IMR-90 (cell line): ENCODE data around the gene SRSF7. TPM values are rescaled to one million over a fixed set of nuclear protein-coding genes. Genes with fewer than 3 reads are reported as not detected.
"Not testable (repeated sequence)": the region's sequence is repeated elsewhere in the genome, so short reads cannot be mapped to it uniquely, and the experiment has no call there.

Experiments
- ATAC-seq: fragments of 200-7000 bp; cut with Tn5 transposase; 2 replicates; pipeline ENCODE4 v1.9.1; 2020; ENCODE audit warnings: low read depth, mild to moderate bottlenecking, moderate library complexity
- BruUV-seq: library from RNA; stranded (reverse); fragments of 400-500 nt; replicated peaks from 2 replicates; lab custom pipeline; 2021; lab: Mats Ljungman, UMichigan
- CTCF ChIA-PET: fragments of 300-600 bp; formaldehyde crosslinking; extraction: SDS; loops from one replicate; lab custom pipeline; 2021; ENCODE audit warnings: antibody characterized with exemption; lab: Yijun Ruan, JAX
- POLR2A ChIA-PET: fragments of 300-600 bp; sonication (Branson Sonifier 250); formaldehyde crosslinking; loops from one replicate; lab custom pipeline; 2022; ENCODE audit warnings: antibody characterized with exemption; ENCODE audit not compliant: unreplicated experiment; lab: Charles Lee
- DNase-seq: peaks from one replicate; pipeline ENCODE4 v3.0.0; 2013
- H2AFZ ChIP-seq: replicated peaks from 2 replicates; pipeline ENCODE3; 2013; ENCODE audit warnings: low read length, mild to moderate bottlenecking; ENCODE audit not compliant: poor library complexity
- H2AK5ac ChIP-seq: 2 replicates; pipeline ENCODE4 v1.6.1; 2013; ENCODE audit warnings: low read depth, low read length, inconsistent platforms
- H2AK9ac ChIP-seq: replicated peaks from 2 replicates; pipeline ENCODE3; 2013; ENCODE audit warnings: mild to moderate bottlenecking, low read depth, low read length, moderate library complexity; ENCODE audit not compliant: poor library complexity
- H2BK120ac ChIP-seq: 2 replicates; pipeline ENCODE4 v1.6.1; 2013; ENCODE audit warnings: low read depth, low read length, inconsistent platforms
- H2BK15ac ChIP-seq: 3 replicates; pipeline ENCODE4 v1.6.1; 2013; ENCODE audit warnings: low read depth, low read length, inconsistent platforms
- H2BK20ac ChIP-seq: 2 replicates; pipeline ENCODE4 v1.6.1; 2013; ENCODE audit warnings: low read depth, mild to moderate bottlenecking, inconsistent platforms, low read length, moderate library complexity
- H2BK5ac ChIP-seq: 2 replicates; pipeline ENCODE4 v1.6.1; 2013; ENCODE audit warnings: mild to moderate bottlenecking, low read depth, low read length, inconsistent platforms; ENCODE audit not compliant: poor library complexity, severe bottlenecking
- H3K14ac ChIP-seq: replicated peaks from 2 replicates; pipeline ENCODE4 v1.6.1; 2013; ENCODE audit warnings: low read depth, low read length, inconsistent platforms
- H3K18ac ChIP-seq: 2 replicates; pipeline ENCODE4 v1.6.1; 2013; ENCODE audit warnings: low read depth, low read length, control low read depth
- H3K23ac ChIP-seq: 2 replicates; pipeline ENCODE4 v1.6.1; 2013; ENCODE audit warnings: low read depth, low read length, inconsistent platforms
- H3K27ac ChIP-seq: 2 replicates; pipeline ENCODE4 v1.5.1; 2013; ENCODE audit warnings: mild to moderate bottlenecking, control low read depth, low read length; ENCODE audit not compliant: insufficient read depth
- H3K27me3 ChIP-seq: 2 replicates; pipeline ENCODE4 v1.6.1; 2013; ENCODE audit warnings: low read length; ENCODE audit not compliant: control insufficient read depth, insufficient read depth
- H3K36me3 ChIP-seq: 2 replicates; pipeline ENCODE4 v1.6.1; 2013; ENCODE audit warnings: low read length, mixed read lengths; ENCODE audit not compliant: control insufficient read depth, insufficient read depth
- H3K4ac ChIP-seq: 2 replicates; pipeline ENCODE4 v1.6.1; 2013; ENCODE audit warnings: low read depth, low read length, inconsistent platforms
- H3K4me1 ChIP-seq: 2 replicates; pipeline ENCODE4 v1.6.1; 2013; ENCODE audit warnings: low read length, mixed read lengths; ENCODE audit not compliant: control insufficient read depth, insufficient read depth
- H3K4me2 ChIP-seq: 2 replicates; pipeline ENCODE4 v1.6.1; 2013; ENCODE audit warnings: low read depth, mild to moderate bottlenecking, control low read depth, low read length, moderate library complexity
- H3K4me3 ChIP-seq: 2 replicates; pipeline ENCODE4 v1.5.1; 2013; ENCODE audit warnings: low read depth, mild to moderate bottlenecking, control low read depth, low read length, moderate library complexity; ENCODE audit not compliant: insufficient read depth
- H3K56ac ChIP-seq: 2 replicates; pipeline ENCODE4 v1.6.1; 2013; ENCODE audit warnings: low read length, inconsistent platforms; ENCODE audit not compliant: insufficient read depth; ENCODE audit errors: extremely low read depth
- H3K79me1 ChIP-seq, 2 experiments: 2 replicates each; pipeline ENCODE4 v1.6.1; 2013; ENCODE audit warnings: low read length in 2 of 2, inconsistent platforms in 1 of 2, low read depth in 1 of 2
- H3K9ac ChIP-seq: 2 replicates; pipeline ENCODE4 v1.6.1; 2013; ENCODE audit warnings: low read depth, low read length, control low read depth
- H3K9me1 ChIP-seq: 2 replicates; pipeline ENCODE4 v1.6.1; 2013; ENCODE audit warnings: low read length, inconsistent platforms; ENCODE audit not compliant: insufficient read depth
- H3K9me3 ChIP-seq: 2 replicates; pipeline ENCODE4 v1.6.1; 2013; ENCODE audit warnings: low read length; ENCODE audit not compliant: control insufficient read depth, insufficient read depth
- H4K20me1 ChIP-seq: 2 replicates; pipeline ENCODE4 v1.6.1; 2013; ENCODE audit warnings: low read length, inconsistent platforms; ENCODE audit not compliant: insufficient read depth
- H4K5ac ChIP-seq: 2 replicates; pipeline ENCODE4 v1.6.1; 2013; ENCODE audit warnings: mild to moderate bottlenecking, low read depth, low read length, control low read depth
- H4K8ac ChIP-seq, 2 experiments: 2 replicates each; pipeline ENCODE4 v1.6.1; 2013; ENCODE audit warnings: low read depth in 2 of 2, low read length in 2 of 2, control low read depth in 1 of 2, inconsistent platforms in 1 of 2
- H4K91ac ChIP-seq: 2 replicates; pipeline ENCODE4 v1.6.1; 2013; ENCODE audit warnings: low read depth, low read length, inconsistent platforms; ENCODE audit not compliant: insufficient read depth
- WGBS, 2 experiments: methylation state at CpG; one replicate each; pipeline versions ENCODE4 v1.1.5 to v1.1.7; 2013; ENCODE audit warnings: missing lambda C conversion rate in 2 of 2; ENCODE audit not compliant: insufficient read length in 1 of 2; ENCODE audit errors: extremely low coverage in 2 of 2; 5-methylcytosine and 5-hydroxymethylcytosine counted together
- dilution Hi-C: fragments of 300-500 bp; cut with HindIII; formaldehyde crosslinking; loops from one replicate; pipeline ENCODE4 v1.14.3; 2018; ENCODE audit warnings: low sequenced_read_pairs; ENCODE audit not compliant: unreplicated experiment
- in situ Hi-C: fragments of 300-500 bp; cut with MboI; formaldehyde crosslinking; loops from 3 replicates; pipeline ENCODE4 v1.14.3; 2019; ENCODE audit warnings: low sequenced_read_pairs, inconsistent platforms, mixed read lengths
- intact Hi-C: fragments of 100-400 bp; cut with micrococcal nuclease; formaldehyde crosslinking; loops from 2 replicates; pipeline ENCODE4 v1.10.0; 2022
- polyA plus RNA-seq, 3 experiments: library from polyadenylated mRNA; depleted of rRNA; stranded (reverse); fragments of >200 nt; gene quantifications; 2 replicates each; pipeline ENCODE4 v1.2.3, GENCODE V29; 2012; ENCODE audit warnings: low replicate concordance in 1 of 3
- total RNA-seq: library from RNA; depleted of rRNA; stranded (reverse); fragments of >200 nt; gene quantifications from 2 replicates; pipeline ENCODE4 v1.2.3, GENCODE V29; 2012

The SRSF7 gene
- total and polyA plus RNA-seq, 2 of the 4 experiments (the other 2 are of a cell fraction) = 148 to 191 TPM

- H3K4me1 ChIP-seq = peaks cover 12% of the 10 kb centered on the region
- H3K27me3 ChIP-seq, DNase-seq, H3K14ac ChIP-seq, H4K91ac ChIP-seq, H2AK9ac ChIP-seq, H3K4me2 ChIP-seq, BruUV-seq, H3K4me3 ChIP-seq, intact Hi-C loops, H3K36me3 ChIP-seq, in situ Hi-C loops, H2BK20ac ChIP-seq, H3K18ac ChIP-seq, dilution Hi-C loops, ATAC-seq, H2BK15ac ChIP-seq, POLR2A ChIA-PET, H3K23ac ChIP-seq, H4K20me1 ChIP-seq, H2BK120ac ChIP-seq, H3K4ac ChIP-seq, H3K9me3 ChIP-seq, H2AK5ac ChIP-seq, H4K5ac ChIP-seq, H2BK5ac ChIP-seq, H3K27ac ChIP-seq, H3K56ac ChIP-seq, H3K9ac ChIP-seq, H4K8ac ChIP-seq, H2AFZ ChIP-seq: not testable (repeated sequence)
- no CpG with 5 or more reads among the region's 9 CpGs for WGBS, 2 experiments
- CTCF ChIA-PET = interaction anchor here (0.7 kb wide), 1 partner anchor 405 kb away, joined by 3 read pairs; no protein-coding TSS in a partner anchor
- H3K79me1 ChIP-seq = peaks cover 5 to 24% of the 10 kb centered on the region in 2 experiments; a peak in 3 of 4 replicates
- peaks cover 13% of the 10 kb centered on the region for H3K9me1 ChIP-seq
Measured at GRCh38 chr2:38708491-38708890, 42.7 kb downstream of the SRSF7 start.
